Measurements from ENCODE around the gene DOCK1.

Gene DOCK1

GRCh38 chr10:127374901-127375300, 469.7 kb downstream of the DOCK1 start:
- no peak for DNase-seq

- no peak for DNase-seq
Measured at GRCh38 chr10:127375461-127375860, 470.2 kb downstream of the DOCK1 start.

GRCh38 chr10:127376071-127376470, 470.8 kb downstream of the DOCK1 start:
- no peak for DNase-seq

GRCh38 chr10:127378628-127379027, 473.4 kb downstream of the DOCK1 start:
- no peak for DNase-seq

- DNase-seq = no peak
Measured at GRCh38 chr10:127384532-127384931, 479.3 kb downstream of the DOCK1 start.

GRCh38 chr10:127385066-127385465, 479.8 kb downstream of the DOCK1 start:
- DNase-seq = no peak

- no peak for DNase-seq
Measured at GRCh38 chr10:127386606-127387327, 481.5 kb downstream of the DOCK1 start.

- no peak for DNase-seq
Measured at GRCh38 chr10:127391875-127392274, 486.6 kb downstream of the DOCK1 start.

GRCh38 chr10:127392351-127393235, 487.4 kb downstream of the DOCK1 start:
- DNase-seq = no peak

- DNase-seq = no peak
Measured at GRCh38 chr10:127398140-127398970, 493.1 kb downstream of the DOCK1 start.

GRCh38 chr10:127398971-127399365, 493.7 kb downstream of the DOCK1 start:
- no peak for DNase-seq

- DNase-seq = no peak
Measured at GRCh38 chr10:127399668-127400067, 494.4 kb downstream of the DOCK1 start.

GRCh38 chr10:127400216-127400615, 495.0 kb downstream of the DOCK1 start:
- no peak for DNase-seq

GRCh38 chr10:127402596-127403409, 497.6 kb downstream of the DOCK1 start:
- DNase-seq = no peak

- DNase-seq = no peak
Measured at GRCh38 chr10:127405221-127405620, 500.0 kb downstream of the DOCK1 start.

GRCh38 chr10:127406018-127406550, 500.9 kb downstream of the DOCK1 start:
- DNase-seq = no peak

- DNase-seq = no peak
Measured at GRCh38 chr10:127407551-127407950, 502.3 kb downstream of the DOCK1 start.

- DNase-seq = no peak
Measured at GRCh38 chr10:127408112-127408710, 503.0 kb downstream of the DOCK1 start.

GRCh38 chr10:127408733-127409132, 503.5 kb downstream of the DOCK1 start:
- no peak for DNase-seq

- DNase-seq = no peak
Measured at GRCh38 chr10:127410030-127410429, 504.8 kb downstream of the DOCK1 start.

- no peak for DNase-seq
Measured at GRCh38 chr10:127411062-127411461, 505.8 kb downstream of the DOCK1 start.

- no peak for DNase-seq
Measured at GRCh38 chr10:127413326-127413725, 508.1 kb downstream of the DOCK1 start.

Measured in stimulated activated CD4-positive, alpha-beta T cell treated with anti-CD3 and anti-CD28 coated beads, Interleukin-15, amount 100 ng/mL, for 24 hours (primary cell).